GM23338 (cell line): ENCODE measurements around the gene NEK6. TPM values are rescaled to one million over a fixed set of nuclear protein-coding genes. Genes with fewer than 3 reads are reported as not detected.

Experiments used
- ATAC-seq: fragments of 200-7000 bp; cut with Tn5 transposase; 3 replicates; pipeline ENCODE4 v1.9.1; 2020
- DNase-seq: peaks from one replicate; pipeline ENCODE4 v3.0.0-alpha.2; 2015; ENCODE audit warnings: low spot score
- H2AFZ ChIP-seq: fragments of 200-600 bp; sonication (generic); 2 replicates; pipeline ENCODE4 v1.8.0; 2016; ENCODE audit warnings: antibody characterized with exemption, mild to moderate bottlenecking, moderate library complexity
- H3F3A ChIP-seq: fragments of 200-600 bp; sonication (generic); replicated peaks from 2 replicates; pipeline ENCODE4 v1.8.0; 2017; ENCODE audit warnings: antibody characterized with exemption, mixed run types, low read depth
- H3K27ac ChIP-seq: fragments of 200-600 bp; sonication (generic); 2 replicates; pipeline ENCODE4 v1.6.1; 2016; ENCODE audit warnings: low read depth
- H3K27me3 ChIP-seq: fragments of 200-600 bp; sonication (generic); 2 replicates; pipeline ENCODE4 v1.8.0; 2016; ENCODE audit warnings: mild to moderate bottlenecking, mixed run types, moderate library complexity; ENCODE audit not compliant: insufficient read depth
- H3K36me3 ChIP-seq: fragments of 200-600 bp; sonication (generic); 2 replicates; pipeline ENCODE4 v1.8.0; 2016; ENCODE audit warnings: mild to moderate bottlenecking; ENCODE audit not compliant: insufficient read depth
- H3K4me1 ChIP-seq: fragments of 200-600 bp; sonication (generic); 2 replicates; pipeline ENCODE4 v1.8.0; 2016; ENCODE audit warnings: mild to moderate bottlenecking, moderate library complexity; ENCODE audit not compliant: insufficient read depth
- H3K4me2 ChIP-seq: fragments of 200-600 bp; sonication (generic); 2 replicates; pipeline ENCODE4 v1.7.1; 2017; ENCODE audit warnings: mixed run types
- H3K4me3 ChIP-seq: fragments of 200-600 bp; sonication (generic); 2 replicates; pipeline ENCODE4 v1.6.1; 2016; ENCODE audit warnings: mixed run types
- H3K79me2 ChIP-seq: fragments of 200-600 bp; sonication (generic); replicated peaks from 2 replicates; pipeline ENCODE4 v1.8.0; 2017; ENCODE audit warnings: mild to moderate bottlenecking; ENCODE audit not compliant: insufficient read depth
- H3K9me2 ChIP-seq: fragments of 200-600 bp; sonication (generic); 2 replicates; pipeline ENCODE4 v1.8.0; 2017; ENCODE audit not compliant: insufficient read depth
- H4K20me1 ChIP-seq: fragments of 200-600 bp; sonication (generic); replicated peaks from 2 replicates; pipeline ENCODE4 v1.8.0; 2017; ENCODE audit warnings: mild to moderate bottlenecking; ENCODE audit not compliant: insufficient read depth
- H3K27ac Mint-ChIP-seq: 2 replicates; pipeline ENCODE4 v1.8.0; 2020; ENCODE audit warnings: inconsistent platforms, mild to moderate bottlenecking, moderate library complexity, mixed read lengths
- H3K27me3 Mint-ChIP-seq: 3 replicates; pipeline ENCODE4 v1.8.0; 2022; ENCODE audit warnings: low read depth, mild to moderate bottlenecking, moderate library complexity, mixed read lengths, inconsistent platforms; ENCODE audit not compliant: insufficient read depth, poor library complexity
- H3K36me3 Mint-ChIP-seq: 3 replicates; pipeline ENCODE4 v1.8.0; 2021; ENCODE audit warnings: low read depth, mild to moderate bottlenecking, inconsistent platforms, moderate library complexity, mixed read lengths
- H3K4me1 Mint-ChIP-seq: 3 replicates; pipeline ENCODE4 v1.8.0; 2020; ENCODE audit warnings: mild to moderate bottlenecking, inconsistent platforms, mixed read lengths
- H3K4me3 Mint-ChIP-seq: 3 replicates; pipeline ENCODE4 v1.8.0; 2021; ENCODE audit warnings: moderate library complexity, mild to moderate bottlenecking, inconsistent platforms, mixed read lengths
- H3K9me3 Mint-ChIP-seq: 3 replicates; pipeline ENCODE4 v1.8.0; 2020; ENCODE audit warnings: moderate library complexity, mild to moderate bottlenecking, inconsistent platforms, mixed read lengths
- CREB1 ChIP-seq: fragments of 250-450 bp; sonication (Bioruptor Pico); IDR thresholded peaks from 2 replicates; pipeline ENCODE4 v1.5.0; 2020; ENCODE audit warnings: low read depth, mild to moderate bottlenecking, moderate library complexity
- EZH2 ChIP-seq: fragments of 200-600 bp; sonication (generic); IDR thresholded peaks from one replicate; pipeline ENCODE4 v1.8.0; 2017; ENCODE audit warnings: antibody characterized with exemption, mild to moderate bottlenecking, low read depth; ENCODE audit not compliant: unreplicated experiment
- EZH2phosphoT487 ChIP-seq: fragments of 200-600 bp; sonication (generic); IDR thresholded peaks from one replicate; pipeline ENCODE4 v1.8.1; 2018; ENCODE audit warnings: antibody characterized with exemption; ENCODE audit not compliant: unreplicated experiment
- JUNB ChIP-seq: IDR thresholded peaks from one replicate; pipeline ENCODE4 v1.6.1; 2016; ENCODE audit warnings: antibody characterized with exemption; ENCODE audit not compliant: unreplicated experiment
- REST ChIP-seq: IDR thresholded peaks from one replicate; pipeline ENCODE4 v1.6.1; 2018; ENCODE audit warnings: antibody characterized with exemption; ENCODE audit not compliant: unreplicated experiment
- STAT1 ChIP-seq: IDR thresholded peaks from one replicate; pipeline ENCODE4 v1.6.1; 2016; ENCODE audit warnings: antibody characterized with exemption; ENCODE audit not compliant: unreplicated experiment
- ZNF114 ChIP-seq: fragments of 250-450 bp; sonication (Bioruptor Pico); IDR thresholded peaks from 2 replicates; pipeline ENCODE4 v1.5.0; 2020; ENCODE audit warnings: mild to moderate bottlenecking, moderate library complexity
- ZNF331 ChIP-seq: fragments of 250-450 bp; sonication (Bioruptor Pico); IDR thresholded peaks from 2 replicates; pipeline ENCODE4 v1.5.0; 2020; ENCODE audit warnings: low read depth, mild to moderate bottlenecking, moderate library complexity
- polyA plus RNA-seq: library from polyadenylated mRNA; unstranded; fragments of >200 nt; fragmentation: Nextera tagmentation; extraction: Ambion mirVana; gene quantifications from 2 replicates; pipeline ENCODE4 v1.2.1, GENCODE V29; 2016
- total RNA-seq: library from RNA; depleted of rRNA; stranded (reverse); fragments of >200 nt; shearing (Covaris generic); gene quantifications from 2 replicates; pipeline ENCODE4 v1.2.3, GENCODE V29; 2014
- TF ChIP-seq, protein P1 (sequence below): IDR thresholded peaks from 2 replicates; pipeline ENCODE4 v1.6.1; 2016; ENCODE audit warnings: antibody characterized with exemption
- TF ChIP-seq, protein P2 (sequence below), 2 experiments: fragments of 200-600 bp in 1 of 2; sonication (generic) in 1 of 2; conservative IDR thresholded peaks; 2 replicates each; pipeline versions ENCODE4 v1.5.1 to v1.6.1; 2016 to 2017; ENCODE audit warnings: antibody characterized with exemption in 2 of 2, low read depth in 2 of 2, mild to moderate bottlenecking in 2 of 2, moderate library complexity in 1 of 2

NEK6 gene
- total and polyA plus RNA-seq, 2 experiments from 2014 or later: 8.1 to 11.2 TPM

DNA sequence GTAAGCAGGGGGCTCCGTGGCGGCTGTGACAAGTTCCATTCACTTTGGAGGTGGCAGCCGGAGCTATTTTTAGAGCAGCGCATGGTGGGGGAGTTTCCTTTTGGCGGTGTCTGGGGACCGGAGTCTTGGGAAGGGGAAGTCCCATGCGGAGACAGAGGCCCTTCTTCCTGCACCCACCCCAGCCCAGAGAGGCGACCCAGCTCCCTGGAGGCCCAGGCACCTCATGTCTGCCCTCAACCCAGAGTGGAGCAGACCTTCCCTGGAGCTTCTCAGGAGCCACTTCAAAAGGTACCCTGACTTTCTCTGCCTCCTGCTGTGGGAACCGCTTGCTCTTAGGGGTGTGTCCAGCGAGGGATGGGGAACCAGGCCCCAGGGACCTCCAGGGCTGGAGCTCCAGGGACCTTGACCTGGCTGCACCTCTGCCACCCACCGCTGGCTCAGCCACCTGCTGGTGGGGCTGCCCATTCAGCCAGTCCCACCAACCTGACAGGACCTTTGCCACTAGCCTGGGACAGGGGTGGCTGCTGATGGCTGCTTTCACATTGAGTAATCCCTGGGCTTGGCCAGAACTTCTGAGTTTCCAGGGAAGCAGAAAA lies 34.1 kb downstream of the NEK6 start:
- ATAC-seq (no peak), DNase-seq (no peak)
- no peaks in the 10 kb centered on the region for H3K4me1 ChIP-seq
- H3K4me1 Mint-ChIP-seq: peaks cover 18% of the 10 kb centered on the region
- no peaks in the 10 kb centered on the region for H3K9me3 Mint-ChIP-seq
- H3F3A ChIP-seq: no peaks in the 10 kb centered on the region
- H4K20me1 ChIP-seq: peaks cover 5% of the 10 kb centered on the region; the same call in 1 of the 2 replicates
- no peaks in the 10 kb centered on the region for H3K36me3 ChIP-seq
- H3K27me3 ChIP-seq: no peaks in the 10 kb centered on the region
- no peaks in the 10 kb centered on the region for H3K9me2 ChIP-seq
- no peak overlapping the region for H3K4me3 Mint-ChIP-seq
- H3K79me2 ChIP-seq: no peaks in the 10 kb centered on the region
- no peak overlapping the region for H3K27ac ChIP-seq
- no peak overlapping the region for H2AFZ ChIP-seq
- H3K4me3 ChIP-seq: no peak overlapping the region
- H3K4me2 ChIP-seq: no peak overlapping the region
- H3K27me3 Mint-ChIP-seq: peaks cover 10% of the 10 kb centered on the region
- TF ChIP-seq, protein P1, sequence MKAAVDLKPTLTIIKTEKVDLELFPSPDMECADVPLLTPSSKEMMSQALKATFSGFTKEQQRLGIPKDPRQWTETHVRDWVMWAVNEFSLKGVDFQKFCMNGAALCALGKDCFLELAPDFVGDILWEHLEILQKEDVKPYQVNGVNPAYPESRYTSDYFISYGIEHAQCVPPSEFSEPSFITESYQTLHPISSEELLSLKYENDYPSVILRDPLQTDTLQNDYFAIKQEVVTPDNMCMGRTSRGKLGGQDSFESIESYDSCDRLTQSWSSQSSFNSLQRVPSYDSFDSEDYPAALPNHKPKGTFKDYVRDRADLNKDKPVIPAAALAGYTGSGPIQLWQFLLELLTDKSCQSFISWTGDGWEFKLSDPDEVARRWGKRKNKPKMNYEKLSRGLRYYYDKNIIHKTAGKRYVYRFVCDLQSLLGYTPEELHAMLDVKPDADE: no peak
- TF ChIP-seq STAT1 (no peak), EZH2 (no peak)
- TF ChIP-seq, protein P2, sequence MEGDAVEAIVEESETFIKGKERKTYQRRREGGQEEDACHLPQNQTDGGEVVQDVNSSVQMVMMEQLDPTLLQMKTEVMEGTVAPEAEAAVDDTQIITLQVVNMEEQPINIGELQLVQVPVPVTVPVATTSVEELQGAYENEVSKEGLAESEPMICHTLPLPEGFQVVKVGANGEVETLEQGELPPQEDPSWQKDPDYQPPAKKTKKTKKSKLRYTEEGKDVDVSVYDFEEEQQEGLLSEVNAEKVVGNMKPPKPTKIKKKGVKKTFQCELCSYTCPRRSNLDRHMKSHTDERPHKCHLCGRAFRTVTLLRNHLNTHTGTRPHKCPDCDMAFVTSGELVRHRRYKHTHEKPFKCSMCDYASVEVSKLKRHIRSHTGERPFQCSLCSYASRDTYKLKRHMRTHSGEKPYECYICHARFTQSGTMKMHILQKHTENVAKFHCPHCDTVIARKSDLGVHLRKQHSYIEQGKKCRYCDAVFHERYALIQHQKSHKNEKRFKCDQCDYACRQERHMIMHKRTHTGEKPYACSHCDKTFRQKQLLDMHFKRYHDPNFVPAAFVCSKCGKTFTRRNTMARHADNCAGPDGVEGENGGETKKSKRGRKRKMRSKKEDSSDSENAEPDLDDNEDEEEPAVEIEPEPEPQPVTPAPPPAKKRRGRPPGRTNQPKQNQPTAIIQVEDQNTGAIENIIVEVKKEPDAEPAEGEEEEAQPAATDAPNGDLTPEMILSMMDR (conservative IDR thresholded peaks at IDR 0.05; ENCODE audit: low read depth in 2 of 2): 0 out of 4 replicates have a peak, but pooled peaks of 1 of the 2 experiments have one; percentile 4
- no peak overlapping the region for H3K27ac Mint-ChIP-seq
- no peaks in the 10 kb centered on the region; the same call in 2 of the 3 replicates for H3K36me3 Mint-ChIP-seq

DNA sequence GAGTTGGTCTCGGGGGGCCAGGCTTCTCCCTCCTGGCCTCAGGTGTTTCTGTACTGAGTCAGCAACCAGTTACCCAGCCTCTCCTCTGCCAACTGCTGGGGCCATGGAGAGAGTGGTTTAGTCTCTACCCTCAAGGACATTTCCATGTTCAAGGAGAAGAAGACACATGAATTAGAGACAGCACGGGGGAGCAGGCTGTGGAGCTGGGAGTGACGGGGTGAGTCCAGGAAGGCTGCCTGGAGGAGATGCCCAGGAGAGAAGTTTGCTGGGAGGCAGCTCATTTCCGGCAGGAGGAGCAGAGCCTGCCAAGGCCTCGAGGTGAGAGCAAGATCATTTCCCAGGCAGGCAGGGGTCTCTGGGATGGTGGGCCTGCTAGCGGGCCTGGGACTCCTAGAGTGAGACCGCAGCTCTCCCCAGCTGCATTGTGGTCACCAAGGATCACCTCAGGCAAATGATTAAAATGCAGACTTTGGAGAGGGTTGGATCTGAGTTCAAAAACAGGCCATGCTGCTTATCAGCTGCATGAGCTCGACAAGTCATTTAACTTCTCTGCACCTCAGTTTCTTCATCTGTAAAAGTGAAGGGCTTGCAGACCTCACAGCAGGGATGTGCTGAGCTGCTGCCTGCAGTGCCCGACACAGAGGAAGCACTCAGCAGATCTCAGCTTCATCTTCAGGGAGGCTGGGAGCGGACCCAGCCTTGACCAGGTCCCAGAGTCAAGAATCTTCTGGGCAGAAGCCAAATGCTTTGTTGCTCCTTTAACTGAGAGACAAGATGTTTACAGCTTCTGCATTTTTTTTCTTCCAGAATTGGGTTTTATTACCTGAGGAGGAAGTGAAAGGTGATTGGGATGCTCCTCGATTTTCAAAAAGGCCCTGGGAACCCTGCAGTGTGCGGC lies 35.2 kb downstream of the NEK6 start:
- no peak for DNase-seq
- peaks cover 18% of the 10 kb centered on the region for H3K4me1 Mint-ChIP-seq
- no peaks in the 10 kb centered on the region; the same call in 1 of the 2 replicates for H4K20me1 ChIP-seq
- H3K27ac Mint-ChIP-seq: no peak overlapping the region
- no peaks in the 10 kb centered on the region for H3K9me3 Mint-ChIP-seq
- no peak overlapping the region for H3K4me3 Mint-ChIP-seq
- H3F3A ChIP-seq: no peaks in the 10 kb centered on the region
- H3K79me2 ChIP-seq: no peaks in the 10 kb centered on the region
- H3K36me3 Mint-ChIP-seq: no peaks in the 10 kb centered on the region; the same call in 2 of the 3 replicates
- no peaks in the 10 kb centered on the region for H3K36me3 ChIP-seq
- H3K27ac ChIP-seq: no peak overlapping the region
- no peaks in the 10 kb centered on the region for H3K27me3 ChIP-seq
- H3K4me1 ChIP-seq: no peaks in the 10 kb centered on the region
- H3K4me3 ChIP-seq: no peak overlapping the region
- TF ChIP-seq EZH2: no peak
- TF ChIP-seq CREB1 (CRISPR knock-in tag): no peak
- no peak for TF ChIP-seq ZNF114 (CRISPR knock-in tag)
- TF ChIP-seq EZH2phosphoT487: no peak
- TF ChIP-seq ZNF331 (CRISPR knock-in tag): no peak
- no peak for TF ChIP-seq REST
- TF ChIP-seq JUNB: no peak
- peaks cover 9% of the 10 kb centered on the region for H3K27me3 Mint-ChIP-seq
- ATAC-seq: no peak
- no peak overlapping the region for H3K4me2 ChIP-seq
- no peak overlapping the region for H2AFZ ChIP-seq
- no peaks in the 10 kb centered on the region for H3K9me2 ChIP-seq
